GM18858 (cell line): ENCODE data around the gene SLC35E2B.
"Not testable (repeated sequence)": the region's sequence is repeated elsewhere in the genome, so short reads cannot be mapped to it uniquely, and the experiment has no call there.

Experiments used
- ATAC-seq: cut with Tn5 transposase; IDR thresholded peaks from one replicate; pipeline ENCODE4 v1.9.1; 2021; ENCODE audit not compliant: unreplicated experiment

SLC35E2B gene

GRCh38 chr1:1692714-1693647, at the start of gene SLC35E2B:
SLC35E2B (minus strand) TSS chr1:1692795; CDS start chr1:1676699, 16,096 bp downstream.
- ATAC-seq = peak; percentile 60

DNA sequence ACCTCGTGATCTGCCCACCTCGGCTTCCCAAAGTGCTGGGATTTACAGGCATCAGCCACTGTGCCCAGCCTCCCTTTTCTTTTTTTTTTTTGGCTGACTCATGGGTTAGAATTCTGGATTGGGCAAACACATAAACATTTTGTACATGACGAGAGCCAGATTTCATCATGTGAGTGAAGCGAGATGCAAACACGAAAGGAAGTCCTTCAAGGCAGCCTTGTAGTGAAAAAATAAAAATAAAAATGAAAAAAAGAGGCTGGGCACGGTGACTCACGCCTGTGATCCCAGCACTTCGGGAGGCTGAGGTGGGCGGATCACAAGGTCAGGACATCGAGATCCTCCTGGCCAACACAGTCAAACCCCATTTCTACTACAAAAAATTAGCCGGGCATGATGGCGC, 48.4 kb upstream of the SLC35E2B start:
- ATAC-seq = not testable (repeated sequence)

DNA sequence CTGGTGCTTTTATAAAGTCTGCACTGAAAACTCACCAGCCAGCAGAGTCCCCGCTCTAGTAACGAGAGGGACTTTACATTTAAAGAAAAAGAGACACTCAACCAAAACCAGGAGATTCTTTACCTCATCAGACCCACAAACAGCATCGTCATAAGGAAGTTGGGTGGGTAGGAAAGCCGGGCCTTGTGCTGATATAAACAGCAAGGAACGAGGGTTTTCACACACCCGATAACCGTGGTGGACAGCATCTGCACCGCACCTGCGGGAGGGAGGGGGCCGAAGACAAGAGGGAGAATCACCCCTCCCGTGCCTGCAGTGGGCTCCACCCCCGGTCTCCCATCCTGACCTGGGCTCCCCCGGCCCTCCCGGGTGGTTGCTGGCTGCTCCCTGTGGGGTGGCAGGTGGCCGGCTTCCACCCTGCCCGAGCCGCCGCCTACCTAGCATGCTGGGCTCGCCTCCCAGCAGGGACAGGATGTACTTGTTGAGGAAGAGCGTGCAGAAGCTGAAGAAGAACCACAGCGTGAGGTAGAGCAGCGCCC, 46.3 kb upstream of the SLC35E2B start:
- ATAC-seq = not testable (repeated sequence)

- not testable (repeated sequence) for ATAC-seq
Observed at GRCh38 chr1:1737675-1738590, 45.3 kb upstream of the SLC35E2B start.

- ATAC-seq = no peak
Observed at GRCh38 chr1:1732381-1732780, 39.8 kb upstream of the SLC35E2B start.

DNA sequence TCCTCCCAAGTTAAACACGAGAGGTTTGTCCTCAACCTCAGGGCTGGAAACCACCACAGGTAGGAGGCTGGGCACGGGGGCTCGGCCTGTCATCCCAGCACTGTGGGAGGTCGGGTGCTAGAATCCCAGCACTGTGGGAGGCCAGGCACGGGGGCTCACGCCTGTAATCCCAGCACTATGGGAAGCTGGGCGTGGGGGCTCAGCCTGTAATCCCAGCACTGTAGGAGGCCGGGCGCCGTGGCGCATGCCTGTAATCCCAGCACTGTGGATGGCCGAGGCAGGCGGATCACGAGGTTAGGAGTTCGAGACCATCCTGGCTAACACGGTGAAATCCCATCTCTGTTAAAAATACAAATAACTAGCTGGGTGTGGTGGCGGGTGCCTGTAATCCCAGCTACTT, 38.3 kb upstream of the SLC35E2B start:
- ATAC-seq = no peak

DNA sequence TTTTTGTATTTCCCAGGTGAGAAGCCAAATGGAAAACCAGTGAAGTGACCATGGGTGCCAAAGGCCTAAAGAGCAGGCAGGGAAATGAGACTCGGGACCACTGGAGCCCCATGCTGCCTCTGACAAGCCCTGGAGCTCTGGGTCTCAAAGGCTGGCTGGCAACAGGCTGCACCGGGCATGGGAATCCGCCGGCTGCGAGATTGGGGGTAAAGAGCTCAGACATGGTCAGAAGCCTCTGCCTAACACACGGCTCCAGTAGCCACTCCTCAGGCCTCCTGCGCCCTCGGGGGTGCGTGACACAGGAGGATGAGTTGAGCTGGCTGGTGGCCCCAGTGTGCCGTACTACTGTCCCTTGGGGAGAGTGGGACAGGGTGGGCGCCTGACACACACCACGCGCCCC, 37.6 kb upstream of the SLC35E2B start:
- ATAC-seq = not testable (repeated sequence)

- not testable (repeated sequence) for ATAC-seq
Observed at GRCh38 chr1:1729116-1729816, 36.7 kb upstream of the SLC35E2B start.

DNA sequence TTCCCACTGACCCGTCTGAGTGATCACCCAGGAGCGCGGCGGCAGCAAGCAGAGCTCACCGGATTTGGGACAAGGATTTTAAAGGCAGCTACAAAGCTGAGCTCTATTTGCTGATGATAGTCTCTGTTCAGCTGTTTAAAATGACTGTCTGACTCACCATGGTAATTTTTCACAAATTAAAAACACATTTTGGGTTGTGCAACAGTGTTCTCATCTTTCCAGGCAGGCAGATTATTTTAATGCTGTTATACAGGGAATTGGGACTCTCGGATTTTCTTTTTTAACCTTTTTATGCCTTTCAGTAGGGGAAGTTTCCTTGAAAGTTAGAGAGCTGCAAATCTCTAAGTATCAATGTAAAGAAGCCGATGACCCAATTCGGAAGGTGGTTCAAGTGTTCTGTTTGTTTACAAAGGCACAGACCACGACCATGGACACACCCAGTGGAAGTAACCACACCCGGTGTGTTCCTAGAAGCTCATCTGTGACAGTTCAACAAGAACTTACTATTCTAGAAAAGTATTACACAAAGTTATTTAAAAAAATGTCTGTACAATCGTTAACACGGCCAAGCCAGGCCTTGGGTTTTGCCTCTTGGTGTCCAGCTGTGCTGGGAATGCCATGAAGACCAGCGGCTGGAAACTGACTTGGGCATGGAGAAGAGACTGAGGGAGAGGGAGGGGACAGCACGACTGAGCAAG, 35.9 kb upstream of the SLC35E2B start:
- ATAC-seq = not testable (repeated sequence)

DNA sequence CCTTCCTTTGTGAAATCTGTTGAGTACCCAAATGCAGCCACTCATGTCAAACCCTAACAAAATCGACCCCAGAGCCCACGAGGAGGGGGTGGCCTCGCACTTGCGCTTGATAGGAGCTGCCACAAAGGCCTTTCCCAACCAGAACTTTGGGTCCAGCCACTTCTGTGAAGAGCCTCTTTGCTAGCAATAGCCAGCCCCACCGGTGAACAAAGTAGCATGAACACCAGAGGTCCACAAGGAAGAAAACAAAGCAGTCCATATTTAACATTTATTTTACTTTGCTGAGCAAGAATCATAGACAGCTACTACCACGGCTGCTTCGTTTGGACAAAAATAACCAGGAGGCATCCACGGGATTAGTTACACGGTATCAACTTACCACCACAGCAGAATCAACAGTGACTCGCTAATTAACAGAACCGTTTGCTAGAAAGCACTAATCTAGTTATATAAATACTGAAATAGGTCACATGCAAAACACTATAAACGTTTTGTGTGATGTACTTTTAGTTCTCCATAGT, 34.6 kb upstream of the SLC35E2B start:
- ATAC-seq = not testable (repeated sequence)

- ATAC-seq = not testable (repeated sequence)
Observed at GRCh38 chr1:1726088-1726487, 33.5 kb upstream of the SLC35E2B start.

DNA sequence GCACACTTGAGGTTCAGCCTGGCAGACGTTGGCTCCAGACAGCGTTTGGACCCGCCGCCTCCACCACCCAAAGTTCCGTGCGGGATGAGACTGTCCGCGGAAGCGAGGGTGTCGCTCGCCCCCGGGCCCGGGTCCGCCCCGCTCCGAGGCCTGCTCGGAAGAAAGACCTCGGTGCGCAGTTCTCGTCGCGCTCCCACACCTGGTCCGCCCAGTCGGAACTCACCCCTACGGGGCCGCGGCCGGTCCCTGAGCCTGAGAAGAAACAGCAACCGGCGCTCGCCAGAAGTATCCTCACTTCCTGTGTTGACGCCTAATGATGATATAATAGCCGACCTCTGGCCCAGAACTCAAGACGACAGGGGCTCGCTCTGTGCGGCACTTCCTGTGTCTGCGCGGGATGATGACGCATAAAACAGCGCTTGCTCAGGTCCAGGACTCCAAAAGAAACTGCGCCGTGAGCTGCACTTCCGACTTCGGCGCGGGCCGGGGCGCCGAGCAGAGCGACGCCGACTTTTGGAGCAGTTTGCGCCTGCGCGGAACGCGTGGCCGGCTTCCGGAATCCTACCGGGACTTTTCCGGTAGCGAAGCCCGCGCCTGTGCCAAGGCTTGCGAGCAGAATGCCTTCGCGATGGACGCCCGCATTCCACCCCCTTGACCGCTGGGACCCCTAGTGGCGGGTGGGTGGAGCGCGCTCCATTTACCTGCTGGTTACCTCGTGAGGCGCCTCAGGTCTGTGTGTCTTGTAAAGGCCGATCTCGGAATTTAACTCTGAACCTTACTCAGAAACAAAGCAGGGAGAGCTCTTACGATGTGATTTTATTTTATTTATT, 31.7 kb upstream of the SLC35E2B start, which contains the start of gene CDK11A:
TSS of gene CDK11A (minus strand) at position 323 of the 830 bp plus-strand sequence. CDS start 1,539 bp downstream, outside the sequence.
- peak; percentile 74 for ATAC-seq

DNA sequence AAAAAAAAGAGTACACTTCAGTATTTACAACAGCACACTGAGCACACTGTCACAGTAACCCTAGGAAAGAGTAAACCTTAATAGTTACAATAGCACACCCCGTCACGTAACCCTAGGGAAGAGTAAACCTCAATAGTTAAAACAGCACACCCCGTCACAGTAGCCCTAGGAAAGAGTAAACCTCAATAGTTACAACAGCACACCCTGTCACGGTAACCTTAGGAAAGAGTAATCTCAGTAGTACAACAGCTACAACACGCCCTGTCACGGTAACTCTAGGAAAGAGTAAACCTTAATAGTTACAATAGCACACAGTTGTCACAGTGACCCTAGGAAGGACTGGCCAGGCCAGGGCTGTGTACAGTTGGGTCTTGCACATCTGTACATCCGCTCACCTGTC, 28.6 kb upstream of the SLC35E2B start:
- ATAC-seq = no peak

DNA sequence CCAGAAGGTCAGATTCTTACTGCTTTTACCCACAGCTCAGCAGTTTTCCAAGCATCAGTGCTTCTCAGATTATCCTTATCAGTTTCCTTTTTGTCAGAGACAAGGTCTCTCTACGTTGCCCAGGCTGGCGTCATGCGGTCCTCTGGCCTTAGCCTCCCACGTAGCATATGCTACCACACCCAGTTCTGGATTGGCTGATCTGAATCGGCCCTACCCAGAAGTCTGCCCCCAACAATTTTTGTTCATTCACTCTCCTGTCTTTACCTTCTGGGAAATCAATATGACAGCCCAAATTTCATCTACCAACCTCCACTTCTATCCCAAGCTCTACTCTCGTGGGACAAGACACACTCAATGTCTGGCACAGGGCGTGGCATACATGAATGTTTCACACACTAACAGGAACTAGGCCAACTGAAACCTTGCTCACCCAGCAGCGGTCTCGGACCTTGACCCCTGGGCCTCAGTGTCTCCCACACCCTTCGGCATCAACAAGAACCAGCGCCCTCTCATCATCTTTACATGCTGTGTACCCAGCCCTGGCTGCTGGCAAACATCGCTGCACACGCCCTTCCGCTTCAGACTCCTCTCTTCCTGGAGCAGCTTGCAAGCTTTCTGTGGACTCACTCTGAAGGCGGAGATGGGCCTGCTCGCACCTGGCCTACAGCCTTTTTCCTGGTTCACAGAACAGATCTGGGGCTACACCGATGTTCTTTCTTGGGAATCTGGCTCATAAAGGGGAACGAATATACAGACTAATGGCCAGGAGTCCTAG, 22.7 kb upstream of the SLC35E2B start:
- ATAC-seq = not testable (repeated sequence)

DNA sequence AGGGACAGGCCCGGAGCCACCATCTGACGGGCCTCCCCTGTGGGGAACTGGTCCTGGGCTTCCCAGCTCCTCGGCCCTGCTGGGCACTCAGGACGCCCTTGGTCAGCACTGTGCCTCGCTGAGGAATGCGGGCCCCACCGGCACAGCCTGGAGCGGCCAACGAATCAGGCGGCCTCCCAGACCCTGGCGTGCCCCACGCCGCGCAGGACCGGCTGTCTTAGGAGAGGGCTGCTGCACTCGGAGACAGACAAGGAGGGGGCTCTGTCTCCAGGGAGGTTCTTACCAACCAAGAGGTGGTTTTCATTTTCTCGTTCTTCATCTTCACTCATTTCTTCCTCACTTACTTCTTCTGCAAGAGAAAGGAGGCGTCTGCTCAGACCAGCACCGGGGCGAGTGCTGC, 15.3 kb upstream of the SLC35E2B start:
- not testable (repeated sequence) for ATAC-seq

GRCh38 chr1:1707241-1707640, 14.6 kb upstream of the SLC35E2B start:
- not testable (repeated sequence) for ATAC-seq

DNA sequence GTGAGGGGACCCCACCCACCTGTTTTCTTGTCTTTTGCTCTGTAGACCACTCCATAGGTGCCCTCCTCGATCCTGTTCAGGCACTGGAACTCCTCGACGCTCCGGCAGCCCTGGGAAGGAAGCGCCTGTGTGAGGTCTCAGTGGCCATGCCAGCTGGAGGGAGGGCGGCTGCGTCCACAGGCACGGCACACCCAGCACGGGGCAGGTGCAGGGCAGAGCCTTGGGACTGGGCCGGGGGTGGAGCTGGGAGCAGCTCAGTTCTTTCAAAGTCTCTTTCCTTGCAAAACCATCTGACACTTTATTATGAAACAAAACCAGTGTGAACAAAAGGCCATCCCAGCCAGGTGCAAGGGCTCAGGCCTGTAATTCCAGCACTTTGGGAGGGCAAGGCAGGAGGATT, 13.0 kb upstream of the SLC35E2B start:
- not testable (repeated sequence) for ATAC-seq
